ENCODE results near the gene ABCC3.

ABCC3 gene

DNA sequence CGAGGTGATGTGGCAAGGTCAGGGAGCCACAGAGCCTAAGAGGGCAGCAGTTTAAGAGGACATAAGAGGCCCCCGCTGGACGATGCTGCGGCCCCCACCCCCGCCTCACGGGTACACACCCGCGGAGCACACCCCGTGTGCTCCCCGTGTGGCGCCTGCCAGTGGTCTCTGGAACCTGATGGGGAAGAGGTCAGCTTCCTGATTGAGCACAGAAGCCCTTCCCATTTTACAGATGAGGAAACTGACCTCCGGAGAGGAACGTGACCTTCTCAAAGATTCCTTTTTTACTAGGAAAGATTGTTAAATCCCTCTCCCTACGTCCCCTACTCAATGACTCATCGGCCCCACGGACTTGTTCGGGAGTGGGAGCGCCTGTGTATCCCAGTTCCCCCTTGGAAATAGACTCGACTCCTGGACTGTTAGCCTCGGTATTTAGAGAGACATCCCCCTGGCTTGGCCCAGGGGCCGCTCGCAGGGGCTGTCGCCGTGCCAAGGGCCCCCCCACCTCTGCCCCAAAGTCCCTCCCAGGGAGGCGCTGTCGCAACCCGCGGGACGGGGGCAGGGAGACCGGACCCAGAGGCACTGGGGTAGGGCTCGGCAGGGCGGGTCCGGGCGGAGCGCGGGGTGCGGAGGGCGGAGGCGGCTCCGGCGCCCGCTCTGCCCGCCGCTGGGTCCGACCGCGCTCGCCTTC is at the start of gene ABCC3:
Gene ABCC3 (plus strand): TSS at position 658 of the 691 bp plus-strand sequence. CDS start 56 bp downstream, outside the sequence.
- DNase-seq, result peak; percentile 42

DNA sequence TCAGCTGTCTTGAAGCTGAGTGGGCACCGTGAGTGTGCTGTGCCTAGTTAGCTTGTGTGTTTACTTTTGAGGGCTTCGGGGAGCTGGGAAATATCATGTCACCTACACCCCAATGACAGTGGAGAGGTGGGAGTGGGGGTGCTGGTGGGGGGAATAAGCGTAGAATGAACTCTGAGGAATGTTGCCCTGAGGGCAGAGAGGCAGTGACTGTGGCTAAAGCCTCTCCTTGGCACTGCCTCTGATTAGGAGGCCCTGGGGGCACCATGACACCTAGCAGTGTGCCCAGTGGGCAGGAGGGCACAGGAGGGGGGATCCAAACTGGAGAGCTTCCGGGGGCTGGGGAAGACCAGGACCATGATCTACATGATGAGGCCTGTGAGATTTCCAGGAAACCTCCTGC is 49.3 kb upstream of the ABCC3 start:
- DNase-seq, result no peak

DNA sequence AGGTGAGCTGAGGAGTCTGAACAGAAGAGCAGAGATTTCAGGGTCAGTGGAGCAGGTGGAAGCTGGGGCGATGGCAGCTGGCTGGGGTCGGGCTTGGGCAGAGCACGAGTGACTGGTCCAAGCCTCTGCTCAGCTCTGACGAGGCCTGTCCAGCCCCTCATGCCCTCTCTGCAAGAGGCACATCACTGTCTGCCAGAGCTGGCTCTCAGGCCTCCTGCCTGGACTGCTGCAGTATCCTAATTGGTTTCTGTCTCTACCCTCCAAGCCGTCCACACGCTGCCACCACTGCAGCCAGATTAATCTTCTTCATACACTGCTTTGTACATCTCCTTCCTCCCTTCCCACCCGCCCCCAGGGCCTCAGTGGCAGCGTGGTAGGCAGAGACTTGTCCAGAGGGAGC is 48.8 kb upstream of the ABCC3 start:
- no peak for DNase-seq

DNA sequence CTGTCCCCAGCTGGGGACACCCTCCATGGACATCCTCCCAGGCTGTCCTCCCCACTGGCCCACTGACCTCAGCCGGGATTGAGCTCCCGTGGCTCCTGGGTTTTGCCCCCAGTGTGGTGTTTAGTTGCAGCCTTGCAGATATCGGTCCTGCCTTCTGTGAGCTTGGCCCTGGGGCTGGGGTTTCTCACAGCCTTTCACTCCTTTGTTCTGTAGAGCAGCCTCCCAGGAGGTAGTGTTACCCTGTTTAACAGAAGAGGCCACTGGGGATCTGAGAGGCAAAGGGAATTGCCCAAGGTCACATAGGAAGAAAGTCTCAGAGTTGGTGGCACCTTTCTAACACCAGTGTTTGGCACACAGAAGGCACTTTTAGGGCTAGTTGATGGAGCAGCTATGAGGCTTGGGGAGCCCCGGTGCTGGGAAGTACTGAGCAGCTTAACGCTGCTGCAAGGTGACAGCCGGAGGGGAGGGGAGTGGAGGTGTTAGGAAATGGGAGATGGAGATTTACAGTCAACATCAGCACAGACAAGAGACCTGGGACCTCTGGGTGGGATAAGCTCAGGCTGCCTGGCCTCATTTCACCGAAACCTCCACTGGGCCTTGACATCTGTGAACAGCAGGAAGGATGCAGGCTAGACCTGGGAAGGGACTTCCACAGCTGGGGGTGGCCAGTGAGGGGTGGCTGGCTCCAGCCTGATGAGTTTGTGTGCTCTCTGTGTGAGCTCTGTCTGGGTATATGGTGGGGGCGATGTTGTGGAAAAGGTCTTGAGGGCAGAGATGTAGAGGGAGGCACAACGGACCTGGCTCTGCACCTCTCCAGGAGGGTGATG is 48.0 kb upstream of the ABCC3 start:
- DNase-seq, result no peak

- no peak for DNase-seq
Measured at GRCh38 chr17:50587571-50587970, 47.1 kb upstream of the ABCC3 start.

GRCh38 chr17:50588391-50589049 is 46.2 kb upstream of the ABCC3 start:
- no peak for DNase-seq

GRCh38 chr17:50589095-50589705 is 45.5 kb upstream of the ABCC3 start:
- no peak for DNase-seq

GRCh38 chr17:50590946-50591737 is 43.5 kb upstream of the ABCC3 start:
- DNase-seq, result no peak

DNA sequence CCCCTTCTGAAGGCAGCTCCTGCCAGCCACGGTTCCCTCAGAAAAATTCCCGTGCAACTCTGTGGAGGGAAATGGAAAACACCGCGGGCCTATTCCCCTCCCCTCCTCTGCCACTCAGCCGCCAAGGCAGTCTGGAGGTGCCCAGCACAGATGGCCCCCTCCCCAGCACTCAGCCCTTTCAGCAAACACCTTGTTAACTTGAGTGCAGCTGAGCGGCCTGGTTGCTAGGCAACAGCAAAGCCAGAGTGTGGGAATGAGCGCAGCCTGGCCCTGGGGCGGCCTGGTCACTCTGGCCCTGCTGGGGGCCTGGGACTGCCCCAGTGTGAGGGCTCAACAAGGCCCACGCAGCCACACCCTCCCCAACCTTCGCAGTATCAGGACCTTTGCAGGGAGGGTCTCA is 41.4 kb upstream of the ABCC3 start:
- DNase-seq, result no peak

DNA sequence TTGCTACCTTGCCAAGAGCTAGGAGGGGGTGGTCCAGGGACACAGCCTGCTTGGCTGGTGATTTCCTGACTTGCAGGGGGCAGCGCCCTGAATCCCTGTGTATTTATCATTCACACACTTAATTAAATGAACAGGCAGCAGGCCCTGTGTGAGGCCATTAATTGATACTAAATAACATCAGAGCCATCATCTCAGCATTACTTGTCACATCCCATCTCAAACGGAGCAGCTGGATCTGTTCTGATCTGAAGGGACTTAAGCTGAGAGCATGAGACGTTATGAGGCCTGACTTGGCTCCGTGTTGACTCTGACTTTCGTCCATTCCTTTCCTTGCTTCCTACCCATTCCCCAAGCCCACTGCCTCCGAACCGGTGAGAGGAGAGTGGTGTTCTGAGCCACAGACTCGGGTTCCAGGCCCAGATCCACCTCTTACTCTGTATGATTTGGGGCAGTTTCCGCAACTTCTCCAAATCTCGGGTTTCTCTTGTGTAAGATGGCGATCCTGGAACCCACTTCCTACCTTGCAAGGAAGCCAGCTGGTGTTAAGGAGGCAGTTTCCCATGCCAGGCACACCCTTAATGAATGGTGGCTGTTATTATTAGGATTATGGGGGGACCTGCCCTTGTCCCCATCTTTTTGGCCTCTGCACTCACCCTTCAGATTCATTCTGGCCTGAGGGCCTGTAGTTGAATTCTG is 40.4 kb upstream of the ABCC3 start:
- DNase-seq, result no peak

GRCh38 chr17:50594892-50595291 is 39.8 kb upstream of the ABCC3 start:
- no peak for DNase-seq

GRCh38 chr17:50596191-50597037 is 38.3 kb upstream of the ABCC3 start:
- DNase-seq, result no peak

DNA sequence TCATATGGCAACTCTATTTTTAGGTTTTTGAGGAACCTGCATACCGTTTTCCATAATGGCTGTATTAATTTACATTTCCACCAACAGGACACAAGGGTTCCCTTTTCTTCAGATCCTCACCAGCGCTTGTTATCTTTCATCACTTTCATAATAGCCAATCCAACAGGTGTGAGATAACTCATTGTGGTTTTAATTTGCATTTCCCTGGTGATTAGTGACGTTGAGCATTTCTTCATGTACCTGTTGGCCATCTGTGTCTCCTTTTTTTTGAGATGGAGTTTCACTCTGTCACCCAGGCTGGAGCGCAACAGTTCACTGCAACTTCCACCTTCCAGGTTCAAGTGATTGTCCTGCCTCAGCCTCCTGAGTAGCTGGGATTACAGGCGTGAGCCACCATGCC is 36.2 kb upstream of the ABCC3 start:
- DNase-seq, result no peak

- DNase-seq, result no peak
Measured at GRCh38 chr17:50599606-50600005, 35.1 kb upstream of the ABCC3 start.

DNA sequence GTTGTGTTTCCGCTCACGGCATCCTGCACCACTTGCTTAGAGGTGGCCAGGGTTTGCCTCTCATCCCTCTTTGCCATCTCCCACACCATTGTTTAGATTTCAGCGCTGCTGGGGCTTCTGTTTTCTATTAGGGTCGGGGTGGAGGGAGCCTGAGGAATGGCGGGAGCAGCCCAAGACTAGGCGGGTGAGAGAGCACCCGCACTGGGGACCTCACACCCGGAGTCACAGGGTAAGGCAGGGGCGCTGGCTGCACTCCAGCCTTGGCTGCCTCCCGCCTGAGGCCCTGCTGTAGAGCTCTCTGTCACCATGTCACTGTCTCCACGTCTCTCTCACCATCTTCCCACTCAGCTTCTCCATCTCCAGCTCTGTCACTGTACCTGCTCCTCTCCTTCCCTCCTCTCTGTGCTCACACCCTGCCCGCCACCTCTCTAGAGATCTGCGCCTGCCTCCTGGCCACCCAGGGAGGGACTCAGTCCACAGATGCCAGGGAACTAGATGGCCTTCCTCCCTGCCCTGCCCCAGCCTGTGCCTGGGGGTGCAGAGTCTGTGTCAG is 32.8 kb upstream of the ABCC3 start:
- DNase-seq, result no peak

DNA sequence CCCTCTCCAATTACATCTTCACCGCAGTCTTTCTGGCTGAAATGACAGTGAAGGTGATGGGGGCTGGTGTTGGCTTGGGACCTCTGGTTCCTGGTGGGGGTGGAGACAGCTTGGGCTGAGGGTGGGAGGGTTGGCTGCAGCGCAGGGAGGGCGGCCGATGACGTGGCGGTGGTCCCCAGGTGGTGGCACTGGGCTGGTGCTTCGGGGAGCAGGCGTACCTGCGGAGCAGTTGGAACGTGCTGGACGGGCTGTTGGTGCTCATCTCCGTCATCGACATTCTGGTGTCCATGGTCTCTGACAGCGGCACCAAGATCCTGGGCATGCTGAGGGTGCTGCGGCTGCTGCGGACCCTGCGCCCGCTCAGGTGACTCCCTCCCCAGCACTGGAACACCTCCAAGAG is 31.8 kb upstream of the ABCC3 start:
- no peak for DNase-seq

DNA sequence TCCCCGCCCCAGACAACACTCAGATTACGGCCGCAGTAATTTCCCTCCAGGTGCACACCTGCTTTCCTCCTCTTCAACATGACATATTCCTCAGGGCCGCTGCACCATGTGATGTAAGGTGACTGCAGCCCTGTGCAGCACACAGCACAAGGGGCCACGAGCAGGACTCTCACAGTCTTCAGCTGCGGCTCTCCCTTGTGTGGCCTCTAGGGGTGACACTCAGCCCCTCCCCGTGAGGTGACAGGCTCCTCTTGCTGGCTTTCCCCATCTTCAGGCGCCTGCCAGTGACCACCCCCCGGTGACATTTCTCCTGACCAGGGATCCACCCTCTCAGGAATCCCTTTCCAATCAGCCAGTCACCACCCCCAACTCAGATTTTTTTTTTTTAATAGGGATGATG is 31.3 kb upstream of the ABCC3 start:
- DNase-seq, result no peak

GRCh38 chr17:50604513-50604912 is 30.2 kb upstream of the ABCC3 start:
- peak; percentile 84 for DNase-seq

DNA sequence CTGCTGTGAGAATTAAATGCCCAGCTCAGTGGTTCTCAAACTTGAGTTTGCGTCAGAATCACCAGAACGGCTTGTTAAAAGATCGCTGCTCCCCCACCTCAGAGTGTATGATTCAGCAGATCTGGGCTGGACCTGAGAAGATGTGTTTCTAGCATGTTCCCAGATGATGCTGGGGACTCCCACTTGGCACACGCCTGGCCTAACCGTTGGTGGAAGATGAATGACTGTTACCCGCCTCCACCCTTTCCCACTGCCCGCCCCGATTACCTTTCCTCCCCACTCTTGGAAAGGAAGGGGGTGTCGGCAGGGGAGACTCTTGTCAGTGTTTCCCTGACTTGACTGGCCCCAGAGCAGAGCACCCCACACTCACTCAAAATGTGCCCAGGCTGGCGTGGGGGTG is 29.3 kb upstream of the ABCC3 start:
- DNase-seq, result peak; percentile 49

DNA sequence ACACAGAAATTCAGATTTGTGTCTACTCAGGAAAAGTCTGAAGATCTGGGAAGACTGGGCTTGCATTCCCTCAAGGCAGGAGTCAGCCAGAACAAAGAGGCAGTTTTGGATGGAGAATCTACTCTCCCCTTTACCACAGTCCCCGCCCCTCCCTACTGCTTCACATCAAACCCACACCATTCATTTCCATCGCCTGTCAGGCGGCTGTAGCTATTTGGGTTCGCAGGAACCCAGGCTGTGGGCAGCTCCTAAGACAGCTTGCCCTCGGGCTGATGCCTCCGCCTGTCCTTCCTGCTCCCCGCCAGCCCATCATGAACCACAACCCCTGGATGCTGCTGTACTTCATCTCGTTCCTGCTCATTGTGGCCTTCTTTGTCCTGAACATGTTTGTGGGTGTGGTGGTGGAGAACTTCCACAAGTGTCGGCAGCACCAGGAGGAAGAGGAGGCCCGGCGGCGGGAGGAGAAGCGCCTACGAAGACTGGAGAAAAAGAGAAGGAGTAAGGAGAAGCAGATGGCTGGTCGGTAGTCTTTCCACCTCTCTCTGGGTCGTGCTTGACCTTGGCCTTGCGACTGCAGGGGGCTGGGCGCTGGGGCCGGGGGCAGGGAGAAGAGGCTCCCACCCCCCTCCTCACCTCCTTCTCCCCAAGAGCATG is 27.0 kb upstream of the ABCC3 start:
- DNase-seq, result no peak
